Kidney epithelial cell (primary cell): Measurements from ENCODE around the gene NOTCH2. TPM values are rescaled to one million over a fixed set of nuclear protein-coding genes. Genes with fewer than 3 reads are reported as not detected.
"Not testable (repeated sequence)": the region's sequence is repeated elsewhere in the genome, so short reads cannot be mapped to it uniquely, and the experiment has no call there.

Experiments
- DNase-seq: peaks from one replicate; pipeline ENCODE4 v3.0.0-alpha.2; 2010; ENCODE audit warnings: low read depth
- H3K27me3 ChIP-seq: 2 replicates; pipeline ENCODE4 v1.6.0; 2011; ENCODE audit warnings: low read length; ENCODE audit not compliant: control insufficient read depth, insufficient read depth
- H3K36me3 ChIP-seq: 2 replicates; pipeline ENCODE4 v1.5.1; 2011; ENCODE audit warnings: low read length; ENCODE audit not compliant: control insufficient read depth, insufficient read depth
- H3K4me3 ChIP-seq: 2 replicates; pipeline ENCODE4 v1.5.1; 2011; ENCODE audit warnings: low read depth, mild to moderate bottlenecking, control low read depth, low read length
- total RNA-seq: library from RNA; depleted of rRNA; stranded (reverse); fragments of >200 nt; gene quantifications from 2 replicates; pipeline ENCODE4 v1.2.3, GENCODE V29; 2015

The NOTCH2 gene
- total RNA-seq, 1 donor from 2014 or later = 136 TPM

DNA sequence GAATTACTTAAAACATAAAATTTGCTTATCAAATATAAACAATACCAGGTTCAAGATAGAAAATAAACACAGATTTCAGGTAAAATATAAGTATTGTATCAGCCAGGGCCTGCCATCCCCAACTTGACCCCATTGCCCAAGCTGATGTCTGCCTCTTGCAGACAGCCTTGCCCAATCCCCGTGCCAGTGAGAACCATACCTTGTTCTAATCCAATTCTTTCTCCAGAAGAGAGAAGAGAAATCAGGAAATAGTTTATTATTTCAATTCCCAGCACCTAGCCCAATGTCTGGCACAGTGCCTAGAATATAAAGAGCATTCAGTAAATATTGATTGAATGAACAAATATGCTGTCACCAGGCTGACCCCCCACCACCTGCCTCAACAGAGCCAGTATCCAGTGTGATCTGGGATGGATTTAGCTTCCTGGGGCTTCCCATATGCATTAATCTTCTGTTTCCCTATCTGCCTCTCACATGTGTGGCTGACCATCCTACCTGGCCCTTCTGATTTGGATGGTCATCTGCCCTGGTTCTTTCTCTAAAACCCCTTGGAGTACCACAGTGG is 27.6 kb upstream of the NOTCH2 start:
- H3K4me3 ChIP-seq, DNase-seq, H3K36me3 ChIP-seq, H3K27me3 ChIP-seq: not testable (repeated sequence)

DNA sequence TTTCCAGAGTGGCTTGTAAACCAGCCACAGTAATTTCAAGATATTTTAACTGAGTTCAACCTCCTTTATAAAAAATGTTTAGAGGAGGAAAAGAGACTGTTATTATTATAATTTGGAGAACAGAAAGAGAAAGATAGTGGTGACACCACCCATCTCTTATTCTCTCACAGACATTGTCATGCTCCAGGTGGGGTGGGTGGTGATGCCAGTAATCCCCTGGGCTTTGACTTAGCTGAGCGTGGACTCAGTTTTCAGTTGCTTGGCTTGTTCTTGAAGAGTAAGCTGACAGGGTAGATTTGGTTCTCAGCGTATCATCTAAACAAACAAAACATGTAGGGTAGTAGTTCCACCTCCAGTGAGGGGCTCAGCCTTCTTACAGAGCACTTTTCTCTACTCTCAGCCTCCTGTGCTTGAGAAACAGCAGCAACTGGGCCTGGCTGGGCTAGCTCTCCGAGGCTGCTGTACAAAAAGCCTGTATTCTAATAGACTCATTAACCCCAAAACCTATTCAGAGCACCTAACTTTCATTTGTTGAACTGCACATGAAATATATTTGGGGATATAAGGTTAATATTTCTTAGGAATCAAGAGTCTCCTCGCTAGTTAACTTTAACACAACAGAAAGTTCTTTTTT is 24.2 kb upstream of the NOTCH2 start:
- H3K27me3 ChIP-seq, H3K36me3 ChIP-seq, H3K4me3 ChIP-seq, DNase-seq: not testable (repeated sequence)

DNA sequence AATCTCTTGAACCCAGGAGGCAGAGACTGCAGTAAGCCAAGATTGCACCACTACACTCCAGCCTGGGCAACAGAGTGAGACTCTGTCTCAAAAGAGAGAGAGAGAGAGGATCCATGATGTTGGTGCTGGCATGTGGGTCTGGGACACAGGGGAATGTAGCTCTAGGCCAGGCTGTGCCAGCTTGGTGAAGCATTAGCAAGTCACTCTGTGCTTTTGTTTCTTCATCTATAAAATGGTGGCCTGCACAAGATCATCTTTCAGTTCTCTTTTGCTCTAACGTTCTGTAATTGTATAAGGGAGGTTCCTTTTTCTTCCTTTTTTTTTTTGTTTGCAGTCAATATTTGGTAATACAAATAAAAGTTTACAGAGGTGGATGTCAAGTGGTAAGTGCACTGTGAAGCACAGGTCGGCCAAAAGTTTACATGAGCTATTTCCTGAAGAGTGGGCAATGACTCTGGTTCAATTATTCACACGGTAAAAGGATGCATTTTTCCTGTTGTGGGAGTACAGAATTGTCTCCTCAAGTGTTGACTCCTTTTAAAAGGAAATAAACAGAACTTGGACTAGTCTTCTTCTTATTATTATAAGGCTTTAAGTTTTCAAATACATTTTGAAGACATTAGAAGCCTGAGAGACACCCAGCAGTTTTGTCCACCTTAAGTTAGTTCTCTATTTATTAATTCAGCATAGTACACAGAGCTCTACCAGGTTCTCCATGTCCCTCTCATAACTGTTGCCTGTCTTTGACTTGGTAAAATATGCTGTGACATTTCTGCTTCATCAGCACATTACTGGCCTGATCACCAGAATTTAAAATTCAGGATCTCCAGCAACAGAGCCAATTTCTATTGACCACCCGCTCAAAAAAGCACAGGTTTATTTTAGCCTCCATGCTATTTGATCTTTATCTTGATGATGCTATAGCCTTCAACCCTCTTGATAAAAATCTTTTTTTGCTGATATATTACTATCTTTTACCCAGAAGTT is 23.1 kb upstream of the NOTCH2 start:
- H3K27me3 ChIP-seq, H3K36me3 ChIP-seq, H3K4me3 ChIP-seq, DNase-seq: not testable (repeated sequence)

DNA sequence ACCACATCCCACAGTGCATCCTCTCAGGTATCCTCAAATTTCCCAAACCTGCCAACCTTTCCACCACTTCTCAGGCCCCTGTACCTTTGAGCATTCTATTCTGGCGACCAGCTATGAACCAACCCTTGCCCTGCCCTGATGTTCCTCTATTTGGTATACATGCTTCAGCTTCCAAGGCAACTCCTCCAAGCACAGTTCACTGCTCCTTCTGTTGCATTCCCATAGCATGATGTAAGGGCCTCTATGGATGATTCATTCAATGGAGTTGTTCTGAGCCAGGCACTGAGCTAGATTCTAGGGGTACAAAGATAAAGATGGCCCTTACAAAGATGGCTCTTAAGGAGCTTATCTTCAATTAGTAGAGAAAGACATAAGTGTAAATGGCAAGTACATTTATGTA is 21.4 kb upstream of the NOTCH2 start:
- not testable (repeated sequence) for H3K4me3 ChIP-seq, H3K27me3 ChIP-seq, H3K36me3 ChIP-seq, DNase-seq

DNA sequence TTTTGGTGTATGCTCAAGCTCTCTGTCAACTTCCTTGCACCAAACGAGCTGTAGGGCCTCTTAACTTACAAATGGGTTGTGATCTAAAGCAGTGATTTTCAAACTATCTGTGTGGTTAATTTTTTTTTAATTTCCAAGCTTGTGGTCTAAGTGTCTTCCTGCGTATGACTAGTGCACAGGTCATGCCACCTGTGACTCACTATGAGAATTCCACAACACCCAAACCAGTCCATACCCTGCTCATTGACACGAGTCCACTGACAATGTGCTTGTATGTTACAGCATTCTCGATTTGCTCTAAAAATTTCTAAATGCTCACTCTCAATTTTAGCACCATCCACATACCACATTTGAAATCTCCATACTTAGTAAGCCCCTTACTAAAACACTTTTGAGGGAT is 18.5 kb upstream of the NOTCH2 start:
- H3K27me3 ChIP-seq, H3K4me3 ChIP-seq, H3K36me3 ChIP-seq: not testable (repeated sequence)
- DNase-seq = peak; percentile 81

DNA sequence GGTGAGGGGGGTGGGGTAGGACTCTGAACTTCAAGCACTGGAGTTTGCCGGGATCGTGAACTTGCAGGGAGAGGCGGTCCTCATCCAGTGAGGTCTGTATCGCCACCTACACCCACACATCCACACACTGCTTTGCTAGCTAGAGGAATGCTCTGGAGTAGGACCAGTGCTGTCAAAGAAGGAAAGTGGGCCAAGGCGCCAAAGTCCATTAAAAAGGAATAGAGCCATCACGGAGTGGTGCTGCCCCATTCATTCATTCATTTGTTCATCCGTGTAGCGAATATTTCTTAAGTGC is 405 bp upstream of the NOTCH2 start:
- DNase-seq, H3K4me3 ChIP-seq, H3K36me3 ChIP-seq, H3K27me3 ChIP-seq: not testable (repeated sequence)

DNA sequence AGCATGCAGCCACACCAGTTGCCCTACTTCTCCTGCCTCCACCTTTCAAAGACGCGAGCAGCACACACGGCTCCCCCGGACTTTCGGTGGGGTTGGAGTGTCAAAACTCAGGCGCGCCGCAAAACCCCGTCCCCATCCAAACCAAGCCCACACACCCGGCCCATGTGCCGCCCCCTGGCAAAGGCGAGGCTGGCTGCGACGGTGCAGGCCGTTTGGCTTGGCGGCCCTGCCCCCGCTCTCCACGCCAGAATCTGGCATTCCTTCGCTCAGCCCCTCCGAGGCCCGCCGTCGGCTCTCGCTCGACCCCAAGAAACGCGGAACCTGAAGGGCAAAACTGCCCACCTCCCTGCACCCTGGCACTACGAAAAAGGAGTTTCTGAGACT is 787 bp downstream of the NOTCH2 start:
- not testable (repeated sequence) for H3K36me3 ChIP-seq, DNase-seq, H3K27me3 ChIP-seq
- H3K4me3 ChIP-seq = peak overlapping the region; percentile 46

DNA sequence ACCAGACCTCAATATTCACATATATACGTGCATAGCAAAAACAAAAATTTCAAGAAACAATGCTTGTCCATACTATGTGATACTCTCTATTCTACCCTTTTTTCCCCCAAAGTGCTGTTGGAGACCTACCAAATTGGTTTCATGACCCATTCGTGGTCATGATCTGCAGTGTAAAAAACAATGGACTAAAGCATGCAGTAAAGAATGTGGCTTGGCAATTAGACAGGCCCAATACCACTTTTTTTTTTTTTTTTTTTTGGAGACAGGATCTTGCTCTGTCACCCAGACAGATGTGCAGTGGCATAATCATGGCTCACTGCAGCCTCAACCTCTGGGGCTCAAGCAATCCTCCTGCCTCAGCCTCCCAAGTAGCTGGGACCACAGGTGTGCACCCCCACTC is 21.3 kb downstream of the NOTCH2 start:
- not testable (repeated sequence) for H3K27me3 ChIP-seq, H3K4me3 ChIP-seq, DNase-seq, H3K36me3 ChIP-seq

DNA sequence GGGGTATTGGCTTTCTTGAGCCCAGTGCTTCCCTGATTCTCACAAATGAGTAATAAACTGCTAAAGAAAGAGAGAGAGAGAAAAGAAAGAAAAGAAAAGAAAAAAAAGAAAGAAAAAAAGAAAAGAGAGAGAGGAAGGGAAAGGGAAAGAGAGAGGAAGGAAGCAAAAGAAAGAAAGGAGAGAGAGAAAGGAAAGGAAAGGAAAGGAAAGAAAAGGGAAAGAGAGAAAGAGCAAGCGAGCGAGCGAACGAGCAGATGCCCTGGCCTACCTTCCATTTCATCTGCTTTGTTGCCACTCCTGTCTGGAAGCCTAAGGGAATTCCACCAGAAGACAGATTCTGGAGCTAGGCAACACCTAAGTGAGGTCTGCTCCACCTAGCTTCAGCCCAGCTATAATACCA is 27.7 kb downstream of the NOTCH2 start:
- DNase-seq, H3K27me3 ChIP-seq, H3K4me3 ChIP-seq, H3K36me3 ChIP-seq: not testable (repeated sequence)

DNA sequence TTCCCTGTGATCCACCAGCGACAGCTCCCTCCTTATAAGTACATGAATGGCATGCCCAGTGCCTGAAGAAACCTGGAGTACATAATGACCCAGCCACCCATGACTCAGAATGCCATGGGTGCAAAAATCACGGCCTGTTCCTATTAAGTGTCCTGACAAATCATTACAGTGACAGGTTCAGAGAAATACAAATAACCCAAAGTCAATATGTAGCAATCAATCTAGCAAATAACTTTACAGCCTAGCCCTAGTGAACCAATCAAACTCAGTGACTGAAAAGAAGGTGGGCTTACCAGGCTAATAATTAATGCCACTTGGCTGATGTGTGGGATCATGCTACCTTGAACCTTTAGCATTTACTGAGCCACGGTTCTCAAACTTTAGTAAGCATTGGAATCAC is 37.2 kb downstream of the NOTCH2 start:
- not testable (repeated sequence) for H3K36me3 ChIP-seq, DNase-seq, H3K4me3 ChIP-seq, H3K27me3 ChIP-seq

DNA sequence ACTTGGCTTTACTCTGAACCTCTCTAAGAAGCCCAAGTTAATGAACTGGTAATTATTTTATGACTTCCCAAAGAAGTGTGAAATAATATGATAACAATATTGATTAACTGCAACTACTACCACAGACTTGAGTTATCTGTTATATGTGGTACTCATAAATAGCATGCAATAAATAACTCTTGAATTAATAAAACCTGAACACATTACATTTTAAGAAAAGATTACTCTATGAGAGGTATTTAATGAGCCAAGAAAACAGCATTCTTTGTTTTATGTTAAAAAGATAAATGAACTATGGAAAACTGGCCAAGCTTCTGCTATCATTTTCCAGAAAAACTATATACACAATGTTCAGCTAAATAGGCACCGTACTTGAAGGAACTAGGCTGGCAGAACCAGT is 45.7 kb downstream of the NOTCH2 start:
- DNase-seq, H3K4me3 ChIP-seq, H3K27me3 ChIP-seq, H3K36me3 ChIP-seq: not testable (repeated sequence)

DNA sequence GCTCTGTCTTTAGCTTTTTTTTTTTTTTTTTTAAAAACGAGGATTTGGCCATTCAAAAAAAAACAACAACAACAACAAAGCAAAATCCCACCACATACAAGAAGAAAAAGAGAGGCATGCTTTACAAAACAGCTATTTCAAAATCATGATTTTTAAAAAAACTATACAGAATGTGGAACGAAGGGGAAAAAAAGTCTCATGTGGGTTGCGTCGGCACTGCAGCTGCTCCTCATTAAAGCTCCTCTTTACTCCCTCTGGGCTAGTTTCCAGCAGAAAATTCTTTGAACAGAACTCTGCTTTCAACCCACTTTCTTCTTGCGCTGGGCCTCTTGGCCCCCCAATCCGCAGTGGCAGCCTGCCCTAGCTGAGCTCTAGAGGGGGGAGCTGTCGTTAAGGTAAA is 54.5 kb downstream of the NOTCH2 start:
- DNase-seq, H3K27me3 ChIP-seq, H3K4me3 ChIP-seq, H3K36me3 ChIP-seq: not testable (repeated sequence)

DNA sequence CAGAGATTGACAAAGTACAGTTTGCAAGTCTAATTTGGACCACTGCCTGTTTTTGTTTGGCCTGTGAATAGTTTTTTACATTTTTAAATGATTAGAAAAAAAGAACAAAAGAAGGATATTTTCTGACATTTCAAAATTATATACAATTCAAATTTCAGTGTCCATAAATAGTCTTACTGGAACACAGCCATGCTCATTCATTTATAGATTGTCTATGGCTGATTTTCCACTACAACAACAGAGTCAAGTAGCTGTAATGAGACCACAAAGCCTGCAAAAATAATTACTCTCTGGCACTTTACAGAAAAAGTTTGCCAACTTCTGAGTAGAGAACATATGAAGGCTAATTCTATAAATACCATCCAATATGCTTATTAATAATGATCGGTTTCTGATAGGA is 61.1 kb downstream of the NOTCH2 start:
- H3K36me3 ChIP-seq, H3K27me3 ChIP-seq, H3K4me3 ChIP-seq, DNase-seq: not testable (repeated sequence)

DNA sequence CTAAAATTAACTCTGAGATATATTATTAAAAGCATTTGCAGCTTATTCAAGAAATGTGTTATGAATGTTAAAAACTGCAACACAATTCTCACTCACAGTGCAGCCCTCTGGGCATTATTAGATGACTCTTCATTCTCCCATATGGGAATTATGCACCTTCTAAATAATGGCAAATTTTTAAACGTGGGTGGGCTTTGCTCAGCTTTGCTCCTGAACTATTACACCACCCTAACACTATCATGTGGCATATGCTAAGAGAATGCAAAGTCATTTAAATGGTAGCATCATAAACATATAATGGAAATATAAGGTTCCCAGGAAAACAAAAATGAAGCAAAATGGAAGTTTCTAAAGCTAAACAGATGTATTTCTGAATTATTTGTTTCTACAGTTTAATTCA is 61.6 kb downstream of the NOTCH2 start:
- H3K4me3 ChIP-seq, DNase-seq, H3K27me3 ChIP-seq, H3K36me3 ChIP-seq: not testable (repeated sequence)

DNA sequence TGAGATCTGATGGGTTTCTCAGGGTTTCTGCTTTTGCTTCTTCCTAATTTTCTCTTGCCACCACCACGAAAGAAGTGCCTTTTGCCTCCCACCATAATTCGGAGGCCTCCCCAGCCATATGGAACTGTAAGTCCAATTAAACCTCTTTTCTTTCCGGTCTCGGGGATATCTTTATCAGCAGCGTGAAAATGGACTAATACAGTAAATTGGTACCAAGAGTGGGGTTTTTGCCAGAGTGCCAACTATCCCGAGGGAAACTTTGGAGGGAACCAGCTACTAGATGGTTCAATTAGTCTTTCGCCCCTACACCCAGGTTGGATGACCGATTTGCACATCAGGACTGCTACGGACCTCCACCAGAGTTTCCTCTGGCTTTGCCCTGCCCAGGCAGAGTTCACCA is 68.4 kb downstream of the NOTCH2 start:
- DNase-seq, H3K36me3 ChIP-seq, H3K27me3 ChIP-seq, H3K4me3 ChIP-seq: not testable (repeated sequence)
